ENCODE results near the gene PRR33.
A peak's percentile ranks its signal among the peaks of the same experiment; 100 is the strongest.

The PRR33 gene

DNA sequence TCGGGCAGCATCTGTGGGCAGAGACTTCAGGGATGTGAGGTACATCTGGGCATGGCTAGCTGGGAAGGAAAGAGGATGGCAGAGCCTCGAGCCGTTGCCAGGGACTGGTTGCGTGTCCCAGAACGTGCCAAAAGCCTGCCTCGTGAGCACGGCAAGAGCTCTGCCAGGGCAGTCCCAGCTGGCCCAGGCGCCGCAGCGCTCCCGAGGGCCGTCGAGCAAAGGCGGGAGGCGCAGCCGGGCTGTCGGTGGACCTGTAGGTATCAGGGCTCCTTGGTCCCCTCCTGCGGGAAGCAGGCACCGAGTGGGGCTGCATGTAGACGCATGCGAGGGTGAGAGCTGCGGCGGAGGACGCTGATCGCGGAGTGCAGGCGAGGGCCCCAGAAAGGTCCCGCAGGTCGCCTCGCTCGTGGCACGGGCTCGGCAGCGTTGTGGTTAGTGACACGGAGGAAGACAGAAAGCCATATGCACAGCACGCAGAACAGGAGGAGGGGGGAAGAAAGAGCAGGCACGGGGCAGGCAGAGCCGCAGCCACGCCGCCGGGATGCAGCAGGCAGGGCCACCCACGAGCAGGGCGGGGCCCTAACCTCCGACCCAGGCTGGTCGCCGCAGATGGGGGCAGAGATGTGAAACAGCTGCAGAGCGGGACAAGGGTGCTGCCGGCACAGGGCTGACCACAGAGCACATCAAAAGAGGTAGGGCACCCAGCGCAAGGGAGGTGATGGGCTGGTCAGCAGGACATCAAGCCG is 20.8 kb downstream of the PRR33 start:
- Mint-ChIP-seq H3K27me3 (no peaks in the 10 kb centered on the region), H3K9me3 (no peaks in the 10 kb centered on the region), H3K4me1 (peaks cover 9% of the 10 kb centered on the region), H3K27ac (peak overlapping the region; percentile 57), H3K4me3 (no peak overlapping the region), H3K36me3 (peaks cover 29% of the 10 kb centered on the region)
- ATAC-seq, result no peak

DNA sequence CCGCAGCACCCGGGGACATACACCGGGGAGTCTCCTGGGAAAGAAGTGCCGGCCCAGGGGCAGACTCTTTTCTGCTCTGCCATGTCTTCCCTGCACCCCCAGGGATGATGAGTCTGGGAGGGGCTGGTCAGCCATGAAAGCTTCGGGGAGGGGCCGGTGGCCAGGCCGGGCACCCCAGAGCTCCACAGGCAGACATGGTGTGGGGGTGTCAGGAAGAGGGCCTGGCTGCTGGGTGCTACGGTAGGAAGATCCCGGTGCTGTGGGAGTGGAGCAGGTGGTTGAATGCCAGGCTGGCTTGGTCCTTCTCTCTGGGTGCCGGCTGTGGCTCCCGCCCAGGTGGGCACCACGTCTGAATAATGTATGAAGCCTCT is 21.4 kb downstream of the PRR33 start:
- Mint-ChIP-seq H3K27ac (peak overlapping the region; percentile 57), H3K36me3 (peaks cover 35% of the 10 kb centered on the region), H3K4me3 (peak overlapping the region; percentile 22), H3K4me1 (peaks cover 4% of the 10 kb centered on the region), H3K9me3 (no peaks in the 10 kb centered on the region), H3K27me3 (no peaks in the 10 kb centered on the region)
- ATAC-seq, result no peak

DNA sequence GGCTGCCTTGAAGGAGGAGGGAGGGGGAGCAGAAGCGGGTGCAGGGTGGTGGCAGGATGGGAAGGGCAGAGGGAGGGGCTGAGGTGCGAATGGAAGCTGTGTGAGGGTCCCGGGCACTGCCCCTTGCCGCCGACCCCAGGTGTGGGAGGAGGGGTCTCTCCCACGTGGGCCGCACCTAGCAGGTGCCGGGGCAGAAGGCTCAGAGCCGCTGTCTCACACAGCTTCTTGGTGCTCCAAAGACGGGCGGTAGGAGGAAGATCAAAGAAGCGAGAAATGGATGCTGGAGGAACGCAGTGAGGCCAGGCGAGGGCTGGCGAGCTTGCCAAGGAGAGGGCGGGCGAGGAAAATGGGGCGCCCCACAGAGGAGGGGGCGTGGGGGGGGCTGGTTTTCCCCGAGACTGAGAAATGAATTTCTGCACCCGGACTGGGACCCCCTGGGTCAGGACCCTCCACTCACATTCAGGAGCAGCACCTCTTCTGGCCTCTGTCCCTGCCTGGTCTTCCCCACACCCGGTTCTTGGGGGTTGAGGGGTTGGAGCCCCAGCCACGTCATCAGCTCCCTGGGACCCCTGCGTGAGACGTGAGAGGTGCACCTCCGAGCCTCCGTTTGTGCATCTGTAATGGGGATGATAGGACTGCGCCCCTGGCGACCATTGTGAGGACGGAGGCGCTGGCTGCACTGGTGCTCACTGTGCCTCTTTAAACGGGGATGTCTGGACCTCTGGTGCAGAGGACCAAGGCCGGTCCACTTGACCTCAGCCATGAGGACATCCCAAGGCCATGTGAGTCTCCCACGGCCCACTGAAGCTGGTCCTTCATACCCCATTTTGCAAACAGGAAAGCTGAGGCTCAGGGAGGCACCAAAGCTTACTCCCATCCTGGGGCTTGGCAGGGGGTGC is 22.0 kb downstream of the PRR33 start:
- H3K27me3 Mint-ChIP-seq, result no peaks in the 10 kb centered on the region
- no peaks in the 10 kb centered on the region for H3K9me3 Mint-ChIP-seq
- H3K36me3 Mint-ChIP-seq, result peaks cover 36% of the 10 kb centered on the region
- no peak for ATAC-seq
- peak overlapping the region; percentile 57 for H3K27ac Mint-ChIP-seq
- no peaks in the 10 kb centered on the region for H3K4me1 Mint-ChIP-seq
- H3K4me3 Mint-ChIP-seq, result peak overlapping the region; percentile 25

DNA sequence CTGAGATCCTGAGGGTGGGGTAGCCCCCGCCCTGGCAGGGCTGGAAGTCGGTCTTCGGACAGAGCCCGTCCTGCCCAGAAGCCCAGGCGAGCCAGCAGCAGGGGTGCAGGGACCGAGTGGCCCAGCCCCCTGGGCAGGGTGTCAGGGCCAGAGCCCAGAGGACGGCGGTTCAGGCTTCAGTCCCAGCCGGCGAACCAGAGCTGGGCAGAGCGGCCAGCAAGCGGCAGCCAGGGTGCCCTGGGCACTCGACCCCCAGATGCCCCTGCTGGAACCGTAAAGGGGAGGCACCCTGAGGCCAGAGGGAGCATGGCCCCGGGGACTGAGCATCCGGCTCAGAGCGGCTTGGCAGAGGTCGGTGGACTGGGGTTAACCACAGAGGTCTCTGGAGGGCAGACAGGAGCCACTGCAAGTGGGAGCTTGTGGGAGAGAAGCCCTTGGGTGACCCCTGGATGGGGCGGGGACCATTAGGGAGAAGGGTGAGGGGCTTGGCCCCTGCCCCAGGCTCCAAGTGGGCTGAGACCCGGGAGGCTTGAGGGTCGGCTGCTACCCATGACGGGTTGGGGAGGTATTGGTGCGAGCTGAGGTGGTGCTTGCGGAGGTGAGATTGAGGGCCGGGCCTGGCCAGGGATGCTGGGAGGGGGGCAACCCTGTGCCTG is 22.9 kb downstream of the PRR33 start:
- no peaks in the 10 kb centered on the region for H3K4me1 Mint-ChIP-seq
- no peaks in the 10 kb centered on the region for H3K9me3 Mint-ChIP-seq
- peak; percentile 64 for ATAC-seq
- peaks cover 36% of the 10 kb centered on the region for H3K36me3 Mint-ChIP-seq
- H3K27ac Mint-ChIP-seq, result peak overlapping the region; percentile 57
- H3K27me3 Mint-ChIP-seq, result no peaks in the 10 kb centered on the region
- peak overlapping the region; percentile 25 for H3K4me3 Mint-ChIP-seq

DNA sequence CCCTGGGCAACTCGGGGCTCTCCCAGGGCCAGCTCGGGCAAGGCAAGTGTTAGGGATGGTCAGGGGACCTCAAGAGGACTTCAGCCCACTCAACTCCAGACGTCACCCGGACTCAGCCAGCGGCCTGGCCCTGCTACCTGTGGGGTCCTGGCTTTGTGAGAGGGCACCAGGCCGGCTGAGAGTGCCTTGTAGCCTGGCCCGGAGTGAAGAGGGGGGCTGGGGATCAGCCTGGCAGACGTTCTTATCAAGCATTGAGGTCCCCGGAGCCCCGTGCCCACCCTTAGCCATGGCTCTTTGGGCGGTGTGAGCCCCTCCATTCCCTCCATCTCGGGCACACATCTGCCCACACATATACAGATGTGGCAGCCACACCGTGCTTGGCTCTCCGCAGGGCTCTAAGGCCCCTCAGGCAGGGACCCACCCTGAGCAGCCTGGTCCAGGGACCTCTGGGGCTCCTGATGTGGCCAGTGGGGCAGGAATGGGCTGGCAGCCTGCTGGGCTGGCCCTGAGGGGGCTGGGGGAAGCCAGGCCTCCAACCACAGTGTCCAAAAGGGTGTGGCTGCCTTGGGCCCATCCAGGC is 23.5 kb downstream of the PRR33 start:
- ATAC-seq, result no peak
- no peaks in the 10 kb centered on the region for H3K4me1 Mint-ChIP-seq
- H3K4me3 Mint-ChIP-seq, result no peak overlapping the region
- no peaks in the 10 kb centered on the region for H3K27me3 Mint-ChIP-seq
- H3K36me3 Mint-ChIP-seq, result peaks cover 36% of the 10 kb centered on the region
- H3K27ac Mint-ChIP-seq, result peak overlapping the region; percentile 57
- H3K9me3 Mint-ChIP-seq, result no peaks in the 10 kb centered on the region

DNA sequence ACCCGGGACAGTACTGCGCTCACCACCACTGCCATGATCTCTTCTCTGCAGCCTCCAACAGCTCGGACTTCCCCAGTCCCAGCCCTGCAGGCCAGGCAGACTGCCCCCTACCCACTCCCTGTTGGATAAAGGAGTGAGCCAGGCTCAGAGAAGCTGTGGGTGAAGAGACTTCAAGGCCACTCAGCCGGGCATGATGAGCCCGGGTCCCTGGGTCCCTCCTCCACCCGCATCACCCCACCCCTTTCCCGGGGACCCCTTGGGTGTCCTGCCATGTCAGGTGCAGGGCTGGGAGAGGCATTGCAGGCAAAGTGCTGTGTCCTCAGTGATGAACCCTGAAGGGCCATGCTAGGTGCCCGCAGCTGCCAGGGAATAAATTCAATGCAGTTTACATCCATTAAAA is 24.3 kb downstream of the PRR33 start:
- ATAC-seq, result no peak
- H3K9me3 Mint-ChIP-seq, result no peaks in the 10 kb centered on the region
- no peaks in the 10 kb centered on the region for H3K4me1 Mint-ChIP-seq
- H3K27ac Mint-ChIP-seq, result no peak overlapping the region
- H3K36me3 Mint-ChIP-seq, result peaks cover 31% of the 10 kb centered on the region
- H3K27me3 Mint-ChIP-seq, result no peaks in the 10 kb centered on the region
- no peak overlapping the region for H3K4me3 Mint-ChIP-seq

DNA sequence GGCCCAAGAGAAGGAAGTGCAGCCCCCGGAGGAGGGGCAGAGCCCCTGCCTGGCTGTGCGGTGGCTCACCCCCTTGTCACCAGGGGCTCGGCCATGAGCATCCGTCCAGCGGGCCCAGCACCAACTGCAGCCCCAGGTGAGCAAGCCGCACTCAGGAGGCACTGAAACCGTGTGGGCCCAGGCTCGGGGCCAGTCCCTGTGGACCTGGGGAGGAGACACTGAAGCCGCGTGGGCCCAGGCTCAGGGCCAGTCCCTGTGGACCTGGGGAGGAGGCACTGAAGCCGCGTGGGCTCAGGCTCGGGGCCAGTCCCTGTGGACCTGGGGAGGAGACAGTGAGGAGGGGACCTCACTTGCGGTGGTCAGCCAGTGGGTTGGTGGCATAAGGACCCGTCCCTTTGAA is 24.9 kb downstream of the PRR33 start:
- H3K4me1 Mint-ChIP-seq, result no peaks in the 10 kb centered on the region
- H3K36me3 Mint-ChIP-seq, result peaks cover 27% of the 10 kb centered on the region
- H3K27me3 Mint-ChIP-seq, result no peaks in the 10 kb centered on the region
- ATAC-seq, result no peak
- H3K27ac Mint-ChIP-seq, result no peak overlapping the region
- H3K4me3 Mint-ChIP-seq, result no peak overlapping the region
- no peaks in the 10 kb centered on the region for H3K9me3 Mint-ChIP-seq

DNA sequence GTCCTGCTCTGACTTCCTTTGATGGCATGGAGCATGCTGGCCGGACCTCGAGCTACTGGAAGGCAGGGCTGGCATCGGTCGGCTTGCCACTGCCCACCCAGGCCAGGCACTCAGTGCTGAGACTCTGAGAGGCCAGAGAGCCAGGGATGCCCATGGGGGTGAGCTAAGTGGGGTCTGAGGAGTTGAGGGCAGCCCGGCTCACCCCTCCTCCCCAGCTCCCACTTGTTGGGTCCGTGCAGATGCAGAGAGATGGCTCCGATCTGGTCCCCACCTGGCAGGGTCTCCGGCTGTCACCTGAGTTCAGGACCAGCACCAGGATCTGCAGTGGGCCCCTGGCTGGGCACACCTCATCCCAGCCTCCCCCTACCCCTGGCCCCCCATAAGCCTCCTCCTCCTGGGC is 25.5 kb downstream of the PRR33 start:
- no peaks in the 10 kb centered on the region for H3K27me3 Mint-ChIP-seq
- peaks cover 27% of the 10 kb centered on the region for H3K36me3 Mint-ChIP-seq
- no peaks in the 10 kb centered on the region for H3K4me1 Mint-ChIP-seq
- H3K4me3 Mint-ChIP-seq, result no peak overlapping the region
- H3K27ac Mint-ChIP-seq, result no peak overlapping the region
- no peak for ATAC-seq
- no peaks in the 10 kb centered on the region for H3K9me3 Mint-ChIP-seq

DNA sequence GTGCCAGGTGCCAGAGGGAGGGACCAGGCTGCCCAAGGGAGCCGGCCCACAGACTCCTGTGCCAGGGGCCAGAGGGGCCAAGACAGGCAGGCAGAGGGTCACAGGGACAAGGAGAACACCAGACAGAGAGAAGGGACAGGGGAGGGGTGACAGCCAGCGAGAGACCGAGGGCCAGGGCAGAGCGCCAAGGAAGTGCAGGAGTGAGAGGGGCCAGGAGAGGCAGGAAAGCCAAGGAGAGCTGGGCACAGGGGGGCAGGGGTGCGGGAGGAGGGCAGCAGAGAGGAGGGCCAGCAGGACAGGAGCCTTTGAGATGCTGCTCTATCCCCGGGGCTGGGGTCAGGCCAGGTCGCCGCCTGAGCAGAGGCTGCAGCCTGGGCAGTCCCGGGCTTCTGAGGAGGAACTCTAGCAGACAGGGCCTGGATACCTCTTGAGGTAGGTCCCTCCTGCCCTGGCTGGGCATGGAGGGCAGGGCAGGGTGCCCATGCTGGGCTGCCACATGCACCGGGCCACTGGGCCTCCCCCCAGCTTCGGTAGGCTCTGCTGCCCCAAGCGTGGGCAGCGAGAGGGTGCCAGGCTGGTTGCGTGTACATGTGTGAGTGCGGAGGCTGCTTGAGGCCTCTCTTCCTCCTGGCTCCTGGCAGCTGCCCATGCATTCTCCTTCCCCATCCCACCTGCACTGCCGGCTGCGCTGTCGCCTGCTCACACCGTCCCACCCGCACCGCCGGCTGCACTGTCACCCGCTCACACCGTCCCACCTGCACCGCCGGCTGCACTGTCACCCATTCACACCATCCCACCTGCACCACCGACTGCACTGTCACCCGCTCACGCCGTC is 26.6 kb downstream of the PRR33 start:
- peaks cover 22% of the 10 kb centered on the region for H3K36me3 Mint-ChIP-seq

DNA sequence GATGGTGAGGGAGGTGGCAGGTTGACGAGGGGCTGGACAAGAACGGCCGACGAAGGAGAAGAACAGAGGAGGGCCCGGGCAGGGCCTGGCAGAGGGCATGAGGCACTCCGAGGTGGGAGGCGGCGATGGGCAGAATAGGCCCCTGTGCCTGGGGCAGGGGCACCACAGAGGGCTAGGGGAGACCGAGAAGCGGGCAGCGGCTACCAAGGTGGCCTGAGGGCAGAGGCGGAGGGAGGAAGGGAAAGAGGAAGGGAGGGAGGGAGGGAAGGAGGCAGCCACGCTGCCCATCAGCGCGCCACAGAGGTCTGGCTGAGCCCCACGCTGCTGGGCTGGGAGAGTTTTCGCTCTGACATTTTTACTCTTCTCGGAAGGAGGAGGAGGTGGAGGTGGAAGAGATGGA is 27.5 kb downstream of the PRR33 start:
- no peak for ATAC-seq
- Mint-ChIP-seq H3K4me3 (no peak overlapping the region), H3K9me3 (no peaks in the 10 kb centered on the region), H3K27ac (no peak overlapping the region), H3K4me1 (no peaks in the 10 kb centered on the region), H3K36me3 (peaks cover 16% of the 10 kb centered on the region), H3K27me3 (no peaks in the 10 kb centered on the region)

More for the DNA sequence above, 26.6 kb downstream of the PRR33 start:
- Mint-ChIP-seq H3K4me1 (no peaks in the 10 kb centered on the region), H3K9me3 (no peaks in the 10 kb centered on the region), H3K27ac (peak overlapping the region; percentile 46), H3K27me3 (no peaks in the 10 kb centered on the region), H3K4me3 (peak overlapping the region; percentile 30)
- ATAC-seq, result no peak

DNA sequence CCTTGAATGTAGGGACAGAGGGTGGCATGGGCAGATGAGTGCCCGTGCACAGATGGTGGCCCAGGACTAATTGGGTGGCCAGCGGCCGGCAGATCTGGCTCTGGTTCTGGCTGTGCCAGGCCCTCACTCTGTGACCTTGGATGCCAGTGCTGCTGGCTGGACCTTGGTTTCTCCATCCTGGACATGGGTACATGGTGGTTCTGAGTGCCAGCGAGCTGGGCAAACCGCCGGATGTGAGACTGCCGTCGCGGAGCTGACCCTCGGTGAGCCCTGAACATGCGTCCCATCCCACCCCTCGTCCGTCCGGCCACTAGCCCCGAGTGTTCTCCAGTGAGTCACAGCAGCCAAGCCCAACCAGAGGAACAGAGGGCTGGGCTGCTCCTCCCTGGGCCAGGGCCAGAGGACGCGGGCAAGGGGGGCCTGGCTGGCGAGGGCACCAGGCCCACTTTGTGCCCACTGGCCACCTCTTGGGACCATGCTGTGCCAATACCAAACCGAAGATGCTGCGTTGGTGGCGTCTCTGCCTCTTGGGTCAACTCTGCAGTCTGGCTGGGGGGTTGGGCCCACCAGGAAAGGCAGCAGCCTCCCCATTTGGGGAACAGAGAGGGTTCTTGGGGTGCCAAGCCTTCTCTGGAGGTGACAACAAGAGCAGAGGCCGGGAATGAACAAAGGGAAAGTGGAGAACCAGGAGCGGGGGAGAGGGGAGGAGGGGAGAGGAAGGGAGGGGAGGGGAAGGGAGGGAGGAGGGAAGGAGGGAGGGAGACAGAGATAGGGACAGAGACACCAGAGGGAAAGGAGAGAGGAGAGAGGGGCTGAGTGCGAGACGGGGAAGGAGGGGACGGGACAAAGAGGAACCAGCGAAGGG is 28.1 kb downstream of the PRR33 start:
- ATAC-seq, result no peak
- Mint-ChIP-seq H3K4me3 (no peak overlapping the region), H3K36me3 (peaks cover 10% of the 10 kb centered on the region), H3K9me3 (no peaks in the 10 kb centered on the region), H3K4me1 (no peaks in the 10 kb centered on the region), H3K27ac (no peak overlapping the region), H3K27me3 (no peaks in the 10 kb centered on the region)

DNA sequence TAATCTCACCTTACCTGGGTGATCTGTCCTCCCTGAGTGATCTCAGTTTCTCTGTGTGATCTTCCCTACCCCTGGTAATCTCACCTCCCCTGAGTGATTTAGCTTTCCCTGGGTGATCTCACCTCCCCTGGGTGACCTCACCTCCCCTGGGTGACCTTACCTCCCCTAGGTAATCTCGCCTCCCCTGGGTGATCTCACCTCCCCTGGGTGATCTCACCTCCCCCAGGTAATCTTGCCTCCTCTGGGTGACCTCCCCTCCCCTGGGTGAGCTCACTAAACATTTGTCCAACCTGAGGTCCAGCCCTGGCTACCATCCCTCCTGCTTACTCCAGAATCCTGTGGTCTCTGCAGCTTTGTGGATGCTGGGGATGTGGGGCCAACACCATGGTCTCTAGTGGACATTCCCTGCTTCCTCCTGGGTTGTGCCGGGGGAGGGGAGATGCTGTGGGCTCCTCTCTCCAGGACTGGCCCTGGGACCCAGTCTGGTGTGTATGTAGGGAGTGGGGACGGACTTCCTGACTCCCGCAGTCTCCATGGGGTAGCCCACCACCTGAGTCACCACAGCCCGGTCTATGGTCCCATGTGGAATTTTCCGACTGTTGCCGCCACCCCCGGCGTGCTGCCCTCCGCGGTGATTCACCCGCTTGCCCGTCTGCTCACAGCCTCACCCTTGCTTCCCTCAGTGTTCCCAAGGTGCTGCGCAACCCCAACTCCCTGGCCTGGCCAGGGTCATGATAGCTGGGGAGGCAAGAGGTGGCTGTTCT is 28.9 kb downstream of the PRR33 start:
- ATAC-seq, result no peak
- H3K27ac Mint-ChIP-seq, result no peak overlapping the region
- H3K9me3 Mint-ChIP-seq, result no peaks in the 10 kb centered on the region
- H3K27me3 Mint-ChIP-seq, result no peaks in the 10 kb centered on the region
- H3K4me3 Mint-ChIP-seq, result no peak overlapping the region
- no peaks in the 10 kb centered on the region for H3K4me1 Mint-ChIP-seq
- peaks cover 10% of the 10 kb centered on the region for H3K36me3 Mint-ChIP-seq
